GM19035 (cell line): ENCODE results near the gene KISS1R.
A peak's percentile ranks its signal among the peaks of the same experiment; 100 is the strongest.

Source experiments
- ATAC-seq: cut with Tn5 transposase; IDR thresholded peaks from one replicate; pipeline ENCODE4 v1.9.1; 2021; ENCODE audit not compliant: unreplicated experiment

Gene KISS1R

DNA sequence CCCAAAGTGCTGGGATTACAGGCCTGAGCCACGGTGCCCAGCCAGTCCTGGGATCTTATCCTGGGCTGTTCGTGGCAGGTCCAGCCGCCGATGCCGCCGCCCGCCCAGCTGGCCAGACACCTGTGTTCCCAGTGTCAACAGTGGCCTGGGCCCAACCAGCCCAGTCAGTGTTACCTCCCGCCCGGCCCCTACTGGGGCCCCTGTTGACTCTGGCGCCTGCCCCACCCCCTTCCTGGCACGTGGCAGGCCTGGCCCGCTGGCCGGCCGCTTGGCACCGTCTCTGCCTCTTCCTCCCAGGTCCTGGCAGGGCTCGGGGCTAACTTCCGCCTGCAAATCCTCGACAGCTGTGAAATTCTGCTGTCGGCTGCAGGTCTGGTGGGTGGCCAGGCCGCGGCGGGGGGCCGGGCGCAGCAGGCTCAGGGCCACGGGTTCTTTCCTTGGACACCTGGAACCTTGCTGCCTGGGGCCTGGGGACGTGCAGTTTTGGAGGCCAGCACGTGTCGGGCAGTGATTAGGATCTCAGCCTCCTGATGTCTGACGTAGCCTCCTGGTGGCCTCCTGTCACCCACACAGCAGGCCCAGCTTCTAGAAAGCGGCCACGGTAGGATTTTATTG, 17.8 kb downstream of the KISS1R start:
- no peak for ATAC-seq

DNA sequence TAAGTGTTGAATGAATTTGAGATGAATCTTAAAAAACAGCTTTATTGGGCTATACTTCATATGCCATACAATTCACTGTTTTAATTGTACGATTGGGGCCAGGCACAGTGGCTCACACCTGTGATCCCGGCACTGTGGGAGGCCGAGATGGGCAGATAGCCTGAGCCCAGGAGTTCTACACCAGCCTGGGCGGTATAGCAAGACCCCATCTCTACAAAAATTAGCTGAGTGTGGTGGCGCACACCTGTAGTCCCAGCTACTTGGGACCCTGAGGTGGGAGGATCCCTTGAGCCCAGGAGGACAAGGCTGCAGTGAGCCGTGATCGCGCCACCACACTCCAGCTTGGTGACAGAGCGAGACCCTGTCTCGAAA, 19.0 kb downstream of the KISS1R start:
- no peak for ATAC-seq

DNA sequence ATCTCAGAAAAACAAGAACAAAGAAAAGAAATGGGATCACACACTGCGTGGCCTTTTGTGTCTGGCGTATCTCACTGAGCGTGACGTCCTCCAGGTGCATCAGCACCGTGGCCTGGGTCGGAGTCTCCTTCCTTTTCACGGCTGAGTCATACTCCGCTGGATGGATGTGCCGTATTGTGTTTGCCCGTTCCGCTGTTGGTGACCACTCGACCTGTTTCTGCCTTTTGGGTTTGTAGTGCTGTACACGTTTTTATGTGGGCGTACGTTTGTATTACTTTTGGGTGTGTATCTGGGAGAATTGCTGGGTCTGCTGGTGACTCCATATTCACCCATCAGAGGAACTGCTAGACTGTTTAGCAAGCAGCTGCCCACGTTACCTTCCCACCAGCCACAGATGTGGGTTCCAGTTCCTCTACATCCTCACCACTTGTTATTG, 20.1 kb downstream of the KISS1R start:
- ATAC-seq: no peak

DNA sequence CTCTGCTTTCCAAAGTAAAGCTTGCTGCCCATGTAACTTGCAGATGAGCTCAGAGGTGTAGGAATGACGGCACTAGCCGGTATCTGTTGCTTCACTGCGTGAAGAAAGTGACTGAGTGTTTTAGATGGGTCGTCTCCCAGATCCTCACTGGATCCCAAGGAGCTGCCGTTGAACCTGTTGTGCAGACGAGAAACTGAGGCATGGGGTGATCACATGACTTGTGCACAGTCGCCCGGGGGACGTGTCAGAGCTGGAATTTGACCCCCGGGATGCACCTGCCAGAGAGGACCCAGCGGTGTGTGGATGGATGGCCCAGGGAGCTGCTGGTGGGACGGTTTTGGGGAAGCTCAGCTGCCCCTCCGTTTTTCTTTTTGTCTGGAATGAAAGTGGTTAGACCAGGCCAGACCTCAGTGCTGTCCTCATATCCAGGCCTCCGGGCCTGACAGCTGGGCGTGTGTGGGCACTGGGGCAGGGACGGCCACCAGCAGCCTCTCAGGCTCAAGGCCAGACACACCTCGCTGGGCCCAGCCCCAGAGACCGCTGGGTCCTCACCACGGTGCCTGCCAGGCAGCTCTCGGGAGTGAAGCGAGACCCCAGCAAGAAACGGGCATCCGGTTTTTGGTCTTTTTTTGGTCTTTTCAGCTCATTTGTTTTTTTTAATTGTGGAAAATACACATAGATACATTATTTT, 21.2 kb downstream of the KISS1R start:
- ATAC-seq: no peak

DNA sequence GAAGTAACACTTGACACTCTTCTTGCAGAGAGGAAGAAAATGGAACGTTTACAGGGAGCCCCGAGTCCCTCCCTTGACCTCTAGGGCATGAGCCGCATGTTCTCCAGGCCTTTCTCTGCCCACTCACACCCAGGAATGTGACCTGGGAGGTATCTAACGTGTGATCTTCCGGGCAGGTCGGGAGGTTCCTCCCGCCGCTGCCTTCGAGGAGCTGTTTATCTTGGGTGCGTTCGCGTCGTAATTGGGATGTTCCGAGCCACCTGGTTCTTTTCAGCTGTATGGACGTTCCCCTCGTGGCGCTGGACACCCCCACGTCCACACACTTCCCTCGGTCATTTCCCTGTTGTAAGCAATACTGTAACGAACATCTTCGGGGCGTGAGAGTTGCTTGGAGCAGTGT, 22.3 kb downstream of the KISS1R start:
- ATAC-seq: no peak

DNA sequence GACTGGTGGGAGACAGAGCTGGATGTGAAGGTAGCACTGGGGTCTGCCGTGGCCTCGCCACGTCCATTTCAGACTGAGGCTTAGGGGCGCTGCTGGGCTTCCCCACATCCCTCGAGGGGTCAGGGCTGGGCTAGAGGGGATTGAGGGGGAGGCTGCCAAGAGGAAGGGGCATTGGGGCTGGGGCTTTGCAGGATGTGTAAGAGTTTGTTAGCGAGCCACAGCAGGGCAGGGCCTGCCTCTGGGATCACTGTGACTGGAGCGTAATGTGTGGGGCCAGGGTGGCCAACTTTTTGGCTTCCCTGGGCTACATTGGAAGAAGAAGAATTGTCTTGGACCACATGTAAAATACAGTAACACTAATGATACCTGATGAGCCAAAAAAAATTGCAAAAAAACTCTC, 22.8 kb downstream of the KISS1R start:
- no peak for ATAC-seq

DNA sequence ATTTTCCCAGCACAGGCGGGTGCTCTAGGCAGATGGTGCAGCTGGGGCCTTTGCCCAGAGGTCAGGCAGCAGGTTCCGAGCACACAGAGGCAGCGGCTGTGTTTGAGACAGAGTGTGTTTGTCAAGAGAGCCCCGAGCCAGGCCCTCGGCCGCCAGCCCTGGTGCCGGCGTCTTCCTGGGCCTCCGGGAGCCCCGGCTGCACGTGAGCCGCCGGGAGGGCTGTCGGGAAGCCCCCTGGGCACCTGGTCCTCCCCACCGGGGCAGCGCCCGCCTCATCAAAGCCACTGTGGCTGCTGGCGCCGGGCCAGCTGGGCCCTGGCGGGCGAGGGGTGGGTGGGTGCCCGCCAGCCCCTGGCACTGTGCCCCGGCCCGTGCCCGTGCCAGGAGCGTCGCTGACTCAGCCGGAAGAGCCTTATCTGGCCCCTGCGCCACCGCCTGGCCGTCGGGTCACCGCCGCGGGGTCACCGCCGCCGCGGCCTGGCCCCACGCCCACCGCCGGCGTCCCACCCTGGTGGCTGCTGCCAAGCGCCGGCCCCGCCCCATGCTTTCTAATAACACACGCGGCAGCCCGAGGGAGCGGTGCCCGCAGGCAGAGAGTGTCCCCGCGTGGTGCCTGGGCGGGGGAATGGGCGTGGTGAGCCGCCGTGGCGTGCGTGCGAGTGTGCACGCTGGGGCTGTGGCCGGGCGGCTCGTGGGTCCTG, 23.6 kb downstream of the KISS1R start:
- no peak for ATAC-seq

DNA sequence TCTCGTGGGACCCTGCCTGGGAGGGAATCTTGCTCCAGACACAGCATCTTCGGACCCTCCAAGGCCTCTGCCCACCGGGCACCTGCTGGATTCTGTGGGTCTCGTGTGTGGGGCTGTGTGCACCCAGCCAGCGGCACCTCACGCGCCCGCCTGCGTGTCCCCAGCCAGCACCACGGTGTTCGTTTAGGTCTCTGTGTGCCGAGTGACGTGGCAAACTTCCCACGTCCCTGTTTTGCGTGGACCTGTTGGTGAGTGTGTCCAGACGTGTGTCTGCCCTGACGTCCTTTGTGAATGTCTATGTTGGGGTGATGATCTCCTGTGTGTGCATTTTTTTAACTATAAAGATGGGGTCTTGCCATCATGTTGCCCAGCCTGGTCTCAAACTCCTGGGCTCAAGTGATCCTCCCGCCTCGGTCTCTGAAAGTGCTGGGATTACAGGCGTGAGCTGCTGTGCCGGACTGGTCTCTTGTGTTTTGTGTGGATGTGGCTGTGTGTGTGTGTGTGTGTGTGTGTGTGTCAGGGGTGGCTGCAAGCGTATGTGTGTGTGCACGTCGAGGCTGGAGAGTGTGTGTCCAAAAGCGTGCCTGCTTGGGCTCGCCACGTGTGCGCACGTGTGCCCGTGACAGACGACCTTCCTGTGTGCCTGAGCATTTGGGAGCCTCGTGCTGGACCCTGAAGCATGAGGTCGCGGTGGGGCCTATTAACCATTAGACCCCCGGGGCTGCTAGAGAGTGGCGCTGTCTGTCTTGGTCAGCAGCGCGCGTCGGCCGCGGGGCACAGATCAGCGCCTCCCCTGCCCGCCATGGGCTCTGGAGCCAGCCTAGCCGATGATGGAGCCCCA, 24.4 kb downstream of the KISS1R start:
- no peak for ATAC-seq

DNA sequence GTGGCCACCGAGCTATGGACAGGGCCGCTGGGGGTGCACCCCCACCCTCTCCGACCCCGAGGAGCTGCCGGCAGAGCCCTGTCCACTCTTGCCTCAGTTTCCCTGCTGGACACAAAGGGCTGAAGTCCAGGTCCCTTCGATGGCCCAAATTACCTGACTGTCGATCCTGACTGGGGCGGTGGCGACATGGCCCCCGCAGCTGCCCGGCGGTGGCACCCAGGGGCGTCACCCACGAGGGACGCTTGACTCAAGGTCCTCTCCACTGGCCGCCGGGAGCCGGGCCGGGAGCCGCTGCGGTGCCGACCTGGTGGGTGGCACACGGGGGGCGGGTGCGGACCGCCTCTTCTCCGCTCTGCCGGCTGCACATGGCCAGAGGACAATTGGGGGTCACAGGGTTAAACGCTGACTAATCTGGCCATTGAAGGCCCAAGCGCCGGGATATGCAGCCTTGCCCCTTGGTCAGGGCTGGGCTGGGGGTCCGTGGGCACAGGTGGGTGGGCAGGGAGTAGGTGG, 25.1 kb downstream of the KISS1R start:
- ATAC-seq: no peak

DNA sequence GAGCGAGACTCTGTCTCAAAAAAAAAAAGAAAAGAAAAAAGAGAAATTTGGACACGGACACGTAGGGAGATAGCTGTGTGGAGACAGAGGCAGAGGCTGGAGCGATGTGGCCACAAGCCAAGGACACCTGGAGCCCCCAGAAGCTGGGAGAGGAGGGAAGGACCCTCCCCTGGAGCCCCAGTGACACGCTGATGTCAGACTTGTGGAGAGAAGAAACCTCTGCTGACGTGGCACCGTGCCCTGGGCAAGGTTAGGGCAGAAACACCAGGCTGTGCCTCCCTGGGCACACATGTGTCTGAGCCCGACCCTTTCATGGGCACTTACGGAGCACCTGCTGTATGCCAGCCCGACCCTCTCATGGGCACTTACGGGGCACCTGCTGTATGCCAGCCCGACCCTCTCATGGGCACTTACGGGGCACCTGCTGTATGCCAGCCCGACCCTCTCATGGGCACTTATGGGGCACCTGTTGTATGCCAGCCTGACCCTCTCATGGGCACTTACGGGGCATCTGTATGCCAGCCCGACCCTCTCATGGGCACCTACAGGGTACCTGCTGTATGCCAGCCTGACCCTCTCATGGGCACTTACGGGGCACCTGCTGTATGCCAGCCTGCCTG, 26.5 kb downstream of the KISS1R start:
- ATAC-seq: no peak

DNA sequence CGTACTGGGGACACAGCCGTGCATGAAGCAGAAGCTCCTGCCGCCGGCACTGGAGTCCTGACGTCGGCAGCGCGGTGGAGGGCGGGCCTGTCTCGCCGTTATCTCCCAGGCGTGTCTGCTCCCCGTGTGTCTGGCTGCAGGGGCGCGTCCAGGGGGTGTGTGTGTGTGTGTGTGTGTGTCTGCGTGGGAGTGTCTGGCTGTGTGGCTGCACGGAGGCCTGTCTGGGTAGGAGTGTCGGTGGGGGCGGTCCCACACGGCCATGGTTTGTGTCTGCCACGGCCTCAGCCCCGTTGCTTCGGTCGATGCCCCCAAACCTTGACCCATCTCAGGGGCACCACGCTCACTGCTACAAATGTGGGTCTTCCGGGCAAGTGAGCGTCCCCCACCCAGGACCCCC, 27.0 kb downstream of the KISS1R start:
- ATAC-seq: no peak

DNA sequence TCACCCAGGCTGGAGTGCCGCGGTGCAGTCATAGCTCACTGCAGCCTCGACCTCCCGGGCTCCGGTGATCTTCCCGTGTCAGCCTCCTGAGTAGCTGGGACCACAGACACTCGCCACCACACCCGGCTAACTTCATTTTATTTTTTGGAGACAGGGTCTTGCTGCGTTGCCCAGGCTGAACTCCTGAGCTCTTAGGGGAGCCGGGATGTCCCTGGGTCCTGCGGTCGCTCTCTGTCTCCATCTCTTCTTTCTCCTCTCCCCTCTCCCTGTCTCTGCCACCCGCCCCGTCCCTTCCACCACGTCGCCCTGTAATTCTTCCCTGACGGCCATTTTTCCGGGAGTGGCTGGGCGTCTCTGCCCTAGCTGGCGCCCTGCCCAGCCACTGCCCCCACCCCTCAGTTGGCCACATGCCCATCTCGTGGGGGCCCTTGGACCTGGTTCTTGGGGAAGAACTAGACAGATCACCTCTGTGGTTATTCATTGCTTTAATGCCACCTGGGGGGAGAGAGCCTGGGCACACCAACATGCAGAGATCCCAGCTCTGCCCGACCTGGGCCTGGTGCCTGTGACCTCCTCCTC, 27.6 kb downstream of the KISS1R start:
- ATAC-seq: no peak

DNA sequence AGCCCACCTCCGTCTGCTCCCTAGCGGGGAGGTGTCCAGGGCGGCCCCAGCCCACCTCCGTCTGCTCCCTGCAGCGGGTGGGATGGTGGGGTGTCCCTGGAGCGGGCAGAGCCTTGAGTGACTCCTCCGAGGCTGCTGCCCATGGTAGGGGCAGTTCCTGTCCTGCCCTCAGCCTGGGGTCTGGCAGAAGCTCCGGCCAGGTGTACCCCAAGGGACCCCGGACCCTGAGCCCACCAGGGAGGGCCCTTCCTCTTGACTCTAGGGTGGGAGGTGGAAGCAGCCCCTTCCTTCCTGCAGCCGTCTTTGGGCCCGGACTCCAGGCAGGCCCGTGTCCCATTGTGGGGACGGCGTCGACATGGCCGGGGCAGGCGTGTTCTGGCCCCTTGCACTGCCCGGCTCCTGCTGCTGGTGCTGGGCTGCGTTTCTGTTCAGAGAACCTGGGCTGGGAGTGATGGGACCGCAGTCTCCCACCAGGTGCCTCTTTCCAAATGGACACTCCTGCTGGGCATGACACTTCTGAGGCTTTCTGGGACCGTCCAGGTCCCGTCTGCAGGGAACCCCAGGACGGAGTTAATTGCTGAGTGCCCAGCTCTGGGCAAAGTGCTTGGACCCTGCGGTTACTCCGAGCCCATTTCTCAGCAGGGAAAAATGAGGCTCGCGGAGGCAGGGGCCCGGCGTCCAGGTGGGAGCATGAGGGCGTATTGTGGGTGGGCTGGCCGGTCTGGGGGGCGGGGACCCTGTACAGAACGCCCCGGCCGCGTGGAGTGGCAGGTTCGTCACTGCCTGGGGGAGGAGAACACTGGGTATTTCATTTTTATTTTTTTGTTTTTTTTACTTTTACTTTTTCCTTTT, 28.5 kb downstream of the KISS1R start:
- ATAC-seq: no peak

DNA sequence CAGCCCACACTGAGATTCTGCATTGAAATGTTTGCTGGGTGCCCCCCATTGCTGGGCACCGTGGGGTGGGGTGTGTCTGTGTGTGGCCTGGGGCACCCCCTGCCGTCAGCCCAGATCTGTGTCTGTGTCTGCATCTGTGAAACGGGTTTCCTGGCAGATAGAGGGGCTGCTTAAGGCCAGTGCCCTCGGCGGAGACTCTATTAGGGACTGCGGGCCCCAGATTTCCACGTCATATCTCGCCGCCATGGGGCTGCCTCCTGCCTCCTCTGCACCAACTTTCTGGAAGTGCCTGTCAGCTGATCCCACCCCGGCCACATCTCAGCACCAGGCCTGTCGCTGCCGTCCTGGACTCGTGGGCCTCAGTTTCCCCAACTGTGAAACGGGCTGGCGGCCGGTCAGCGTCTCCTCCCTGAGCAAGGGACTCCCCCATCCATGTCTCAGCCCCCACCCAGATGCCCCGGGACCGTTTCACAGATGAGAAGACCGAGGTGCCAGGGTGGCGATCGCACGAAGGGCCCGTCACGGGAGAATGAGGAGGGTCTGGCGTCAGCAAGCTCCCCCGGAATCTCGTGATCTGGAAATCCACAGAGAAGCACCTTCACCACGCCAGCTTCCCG, 30.1 kb downstream of the KISS1R start:
- peak; percentile 17 for ATAC-seq

DNA sequence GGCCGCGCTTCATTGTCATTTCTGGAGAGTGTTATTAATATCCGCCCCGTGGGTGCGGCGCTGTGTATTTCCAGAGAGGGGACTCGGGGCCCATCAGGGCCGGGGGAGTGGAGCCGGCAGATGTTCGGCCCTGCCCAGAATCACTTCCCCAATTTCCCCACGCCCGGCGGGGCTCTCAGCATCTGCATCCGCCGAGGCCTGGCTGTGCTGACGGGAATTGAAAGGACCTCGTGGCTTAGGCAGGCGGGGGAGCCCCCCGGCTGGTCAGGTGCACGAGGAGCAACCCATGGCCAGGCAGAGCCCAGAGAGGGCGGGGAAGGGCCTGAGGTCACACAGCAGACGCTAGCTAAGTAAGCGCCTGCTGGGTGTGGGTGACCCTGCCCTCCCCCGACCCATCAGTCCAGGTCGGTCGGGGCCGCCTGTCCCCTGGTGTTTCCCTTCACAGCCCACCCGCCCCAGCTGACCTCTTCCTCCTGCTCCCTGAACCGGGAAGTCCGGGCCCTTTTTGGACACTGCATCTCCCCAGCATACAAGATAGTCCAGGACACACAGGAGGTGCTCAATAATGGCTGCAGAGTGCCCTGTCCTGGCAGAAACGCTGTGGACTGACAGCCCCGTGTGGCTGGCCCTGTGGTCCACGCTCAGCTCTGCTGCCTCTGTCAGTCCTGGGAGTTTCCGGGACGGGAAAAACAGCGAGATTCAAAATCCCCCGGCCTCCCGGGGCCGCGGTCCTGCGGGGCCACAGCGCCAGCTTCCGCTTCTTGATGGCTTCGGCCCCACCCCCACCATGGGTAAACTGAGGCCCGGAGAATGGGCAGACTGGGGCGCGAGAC, 30.8 kb downstream of the KISS1R start:
- peak; percentile 68 for ATAC-seq

DNA sequence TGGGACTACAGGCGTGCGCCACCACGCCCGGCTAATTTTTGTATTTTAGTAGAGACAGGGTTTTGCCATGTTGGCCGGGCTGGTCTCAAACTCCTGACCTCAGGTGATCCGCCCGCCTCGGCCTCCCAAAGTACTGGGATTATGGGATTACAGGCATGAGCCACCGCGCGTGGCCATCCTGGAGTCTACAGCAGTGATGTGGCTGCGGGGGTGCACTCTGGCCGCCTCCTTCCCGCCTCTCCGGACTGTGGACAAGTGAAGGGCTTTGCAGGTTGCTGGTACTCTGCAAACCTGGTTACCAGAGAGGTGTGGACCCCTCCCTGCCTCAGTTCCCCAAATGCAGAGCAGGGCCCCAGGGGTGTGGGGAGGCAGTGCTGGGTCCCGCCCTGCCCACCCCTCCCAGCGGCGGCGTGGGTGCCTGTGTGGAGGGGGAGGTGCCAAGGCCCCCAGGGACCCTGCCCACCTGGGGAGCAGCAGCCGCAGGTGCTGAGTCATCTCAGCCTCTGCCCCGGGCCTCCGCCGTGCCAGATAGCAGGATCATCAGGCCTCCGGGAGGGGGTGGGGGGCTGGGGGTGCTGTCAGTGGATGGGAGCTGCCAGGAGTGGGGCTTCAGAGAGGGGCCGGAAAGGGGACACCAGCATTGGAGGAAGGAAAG, 31.8 kb downstream of the KISS1R start:
- no peak for ATAC-seq

DNA sequence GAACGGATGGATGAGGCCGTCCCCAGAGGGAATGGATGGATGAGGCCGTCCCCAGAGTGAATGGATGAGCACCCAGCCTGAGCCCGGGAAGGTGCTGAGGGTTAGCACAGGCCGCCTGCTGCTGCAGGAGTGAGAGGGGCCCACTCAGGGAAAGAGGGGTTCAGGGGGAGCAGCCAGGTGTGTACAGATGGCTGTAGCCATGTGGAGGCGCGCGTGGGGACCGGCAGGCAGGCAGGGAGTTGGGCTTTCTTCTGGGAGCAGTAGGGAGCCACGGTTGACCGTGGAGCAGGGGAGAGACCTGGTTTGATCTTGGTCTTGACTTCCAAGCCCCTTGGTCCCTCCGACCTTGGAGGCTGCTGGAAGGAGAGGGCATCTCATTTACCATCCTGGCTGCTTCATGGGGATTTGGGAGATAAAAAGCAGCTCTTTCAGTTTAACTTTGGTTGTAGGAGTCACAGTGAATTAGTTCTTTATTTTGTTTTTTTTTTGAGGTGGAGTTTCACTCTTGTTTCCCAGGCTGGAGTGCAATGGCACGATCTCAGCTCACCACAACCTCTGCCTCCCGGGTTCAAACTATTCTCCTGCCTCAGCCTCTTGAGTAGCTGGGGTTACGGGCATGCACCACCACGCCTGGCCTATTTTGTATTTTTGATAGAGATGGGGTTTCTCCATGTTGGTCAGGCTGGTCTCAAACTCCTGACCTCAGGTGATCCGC, 33.4 kb downstream of the KISS1R start:
- no peak for ATAC-seq
